Ectodermal cell (in vitro differentiated cells): ENCODE measurements around the gene PTCH1.

Experiments used
- H3K27ac ChIP-seq: 2 replicates; pipeline ENCODE4 v1.7.0; 2013; ENCODE audit warnings: mild to moderate bottlenecking, low read depth, low read length; ENCODE audit not compliant: insufficient read depth, poor library complexity, severe bottlenecking
- H3K27me3 ChIP-seq: 2 replicates; pipeline ENCODE4 v1.7.0; 2013; ENCODE audit warnings: mild to moderate bottlenecking, low read length; ENCODE audit not compliant: insufficient read depth, control insufficient read depth, poor library complexity, severe bottlenecking
- H3K36me3 ChIP-seq: one replicate; pipeline ENCODE4 v1.7.0; 2013; ENCODE audit warnings: low read length; ENCODE audit not compliant: control insufficient read depth, insufficient read depth
- H3K4me1 ChIP-seq: one replicate; pipeline ENCODE4 v1.7.0; 2013; ENCODE audit warnings: low read length; ENCODE audit not compliant: control insufficient read depth, insufficient read depth
- H3K4me3 ChIP-seq: 2 replicates; pipeline ENCODE4 v1.7.0; 2013; ENCODE audit warnings: low read depth, low read length, control low read depth; ENCODE audit not compliant: insufficient read depth
- H3K9me3 ChIP-seq: 2 replicates; pipeline ENCODE4 v1.7.0; 2013; ENCODE audit warnings: mild to moderate bottlenecking, low read length, moderate library complexity; ENCODE audit not compliant: control insufficient read depth
- WGBS, 2 experiments: methylation state at CpG; one replicate each; pipeline ENCODE4 v1.1.7; 2013; ENCODE audit warnings: missing lambda C conversion rate in 2 of 2; 5-methylcytosine and 5-hydroxymethylcytosine counted together

The PTCH1 gene

GRCh38 chr9:95415158-95415557 is 101.6 kb downstream of the PTCH1 start:
- Histone ChIP-seq H3K4me3 (no peak overlapping the region), H3K9me3 (no peaks in the 10 kb centered on the region), H3K27me3 (no peaks in the 10 kb centered on the region), H3K27ac (no peak overlapping the region), H3K36me3 (no peaks in the 10 kb centered on the region), H3K4me1 (peaks cover 15% of the 10 kb centered on the region)
- WGBS, 2 experiments: 95% methylated on average over 2 of the region's 2 CpGs

GRCh38 chr9:95413793-95414192 is 103.0 kb downstream of the PTCH1 start:
- WGBS, 2 experiments: 93% methylated on average over 2 of the region's 2 CpGs
- Histone ChIP-seq H3K27me3 (no peaks in the 10 kb centered on the region), H3K27ac (no peak overlapping the region), H3K4me1 (peaks cover 15% of the 10 kb centered on the region), H3K4me3 (no peak overlapping the region), H3K36me3 (no peaks in the 10 kb centered on the region), H3K9me3 (no peaks in the 10 kb centered on the region)

DNA sequence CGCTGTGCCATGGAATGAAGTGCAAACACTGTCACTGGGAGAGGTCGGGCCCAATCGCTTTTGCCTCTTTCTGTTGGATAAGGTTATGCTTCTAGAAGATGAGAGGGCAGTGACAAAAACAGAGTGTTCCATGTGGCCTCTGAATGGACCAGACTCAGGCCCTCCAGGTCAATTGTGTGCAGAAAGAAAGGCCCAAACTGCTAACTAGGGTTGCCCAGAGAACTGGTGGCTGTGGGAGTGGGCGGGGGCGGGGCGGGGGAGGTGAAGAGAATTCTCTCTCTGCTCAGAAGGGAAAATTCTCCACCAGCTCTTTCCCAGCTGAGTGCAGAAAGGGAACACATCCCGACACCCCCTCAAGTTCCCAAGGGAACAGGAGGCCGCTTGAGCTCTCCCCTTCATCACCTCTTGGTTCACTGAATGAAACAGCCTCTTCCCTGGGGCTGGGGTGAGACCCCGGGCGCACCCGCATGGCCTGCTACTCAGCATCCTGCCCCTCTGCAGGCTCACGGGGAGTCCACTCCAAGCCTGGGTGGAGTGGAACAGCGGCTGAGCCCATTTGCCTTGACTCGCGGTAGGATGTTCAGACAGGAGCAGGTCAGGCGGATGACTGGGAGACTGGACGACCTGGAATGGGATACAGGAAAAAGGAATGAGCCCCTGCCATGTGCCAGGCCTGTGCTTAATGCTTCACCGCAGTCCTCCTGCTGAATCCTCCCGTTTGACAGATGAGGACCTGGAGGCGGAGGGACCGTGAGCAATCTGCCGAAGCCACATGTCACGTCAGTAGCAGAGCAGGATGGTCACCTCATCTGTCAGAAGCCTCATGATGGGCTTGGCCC is 105.5 kb downstream of the PTCH1 start:
- no peaks in the 10 kb centered on the region for H3K9me3 ChIP-seq
- no peak overlapping the region for H3K4me3 ChIP-seq
- H3K27ac ChIP-seq: peak overlapping the region; percentile 64
- H3K36me3 ChIP-seq: no peaks in the 10 kb centered on the region
- WGBS, 2 experiments: 91 to 92% methylated on average over 23 of the region's 23 CpGs
- peaks cover 19% of the 10 kb centered on the region for H3K4me1 ChIP-seq
- no peaks in the 10 kb centered on the region for H3K27me3 ChIP-seq

- Histone ChIP-seq H3K36me3 (no peaks in the 10 kb centered on the region), H3K9me3 (no peaks in the 10 kb centered on the region), H3K27ac (no peak overlapping the region), H3K27me3 (no peaks in the 10 kb centered on the region), H3K4me1 (peaks cover 19% of the 10 kb centered on the region), H3K4me3 (no peak overlapping the region)
- 78 to 86% methylated on average over 6 of the region's 6 CpGs for WGBS, 2 experiments
These were observed 106.9 kb downstream of the PTCH1 start for GRCh38 chr9:95409650-95410426.

- H3K4me1 ChIP-seq: peaks cover 19% of the 10 kb centered on the region
- no peak overlapping the region for H3K4me3 ChIP-seq
- H3K27me3 ChIP-seq: no peaks in the 10 kb centered on the region
- no peaks in the 10 kb centered on the region for H3K9me3 ChIP-seq
- no peaks in the 10 kb centered on the region for H3K36me3 ChIP-seq
- no peak overlapping the region for H3K27ac ChIP-seq
- WGBS, 2 experiments: 92 to 94% methylated on average over 1 of the region's 1 CpG
These were observed 109.2 kb downstream of the PTCH1 start for GRCh38 chr9:95407524-95407923.

DNA sequence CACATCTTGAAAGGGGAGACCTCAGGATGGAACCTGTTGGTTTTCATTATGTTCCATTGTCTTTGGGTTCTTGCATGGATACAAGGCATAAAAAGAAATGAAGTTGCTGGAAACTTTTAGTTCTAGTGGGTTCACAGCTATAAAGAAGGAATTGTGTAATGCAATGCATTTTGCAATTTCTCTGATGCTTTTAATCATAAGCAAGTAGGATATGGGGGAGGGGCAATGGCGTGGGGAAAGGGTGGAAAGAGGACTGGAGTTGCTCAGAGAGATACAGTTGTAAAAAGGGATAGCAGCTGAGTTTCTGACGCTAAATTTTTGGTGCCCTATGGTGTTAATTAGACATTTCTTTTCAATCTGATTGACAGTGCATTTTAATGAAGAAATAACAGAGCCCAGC is 110.7 kb downstream of the PTCH1 start:
- H3K36me3 ChIP-seq: no peaks in the 10 kb centered on the region
- no peaks in the 10 kb centered on the region for H3K9me3 ChIP-seq
- H3K27me3 ChIP-seq: no peaks in the 10 kb centered on the region
- no peak overlapping the region for H3K27ac ChIP-seq
- 59 to 76% methylated on average over 2 of the region's 2 CpGs for WGBS, 2 experiments
- peaks cover 10% of the 10 kb centered on the region for H3K4me1 ChIP-seq
- H3K4me3 ChIP-seq: no peak overlapping the region

GRCh38 chr9:95399261-95399660 is 117.5 kb downstream of the PTCH1 start:
- Histone ChIP-seq H3K4me1 (no peaks in the 10 kb centered on the region), H3K4me3 (no peak overlapping the region), H3K9me3 (peaks cover 2% of the 10 kb centered on the region), H3K27ac (no peak overlapping the region), H3K36me3 (no peaks in the 10 kb centered on the region), H3K27me3 (no peaks in the 10 kb centered on the region)
- 78 to 83% methylated on average over 4 of the region's 4 CpGs for WGBS, 2 experiments
